ENCODE data around the gene ZNF865.

ZNF865 gene

DNA sequence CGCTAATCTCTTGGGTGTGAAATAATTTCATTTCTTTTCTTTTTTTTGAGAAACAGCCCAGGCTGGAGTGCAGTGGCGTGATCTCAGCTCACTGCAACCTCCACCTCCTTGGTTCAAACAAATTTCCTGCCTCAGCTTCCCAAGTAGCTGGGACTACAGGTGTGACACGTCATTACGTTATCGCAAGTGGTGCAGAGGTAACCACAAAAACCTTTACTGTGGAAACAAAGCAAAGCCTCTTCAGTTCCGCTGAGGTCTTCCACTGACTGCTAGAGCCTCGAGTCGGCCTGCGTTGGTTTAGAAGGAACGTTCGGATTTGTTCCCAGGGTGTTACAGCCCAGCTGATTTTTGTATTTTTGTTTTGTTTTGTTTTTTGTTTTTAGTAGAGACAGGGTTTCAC, 20.9 kb downstream of the ZNF865 start:
- H3K36me3 ChIP-seq (ENCODE audit: low read length): no peaks in the 10 kb centered on the region
- TF ChIP-seq EZH2phosphoT487 (conservative IDR thresholded peaks at IDR 0.05; ENCODE audit: low read length): no peak
- TF ChIP-seq, protein P1, sequence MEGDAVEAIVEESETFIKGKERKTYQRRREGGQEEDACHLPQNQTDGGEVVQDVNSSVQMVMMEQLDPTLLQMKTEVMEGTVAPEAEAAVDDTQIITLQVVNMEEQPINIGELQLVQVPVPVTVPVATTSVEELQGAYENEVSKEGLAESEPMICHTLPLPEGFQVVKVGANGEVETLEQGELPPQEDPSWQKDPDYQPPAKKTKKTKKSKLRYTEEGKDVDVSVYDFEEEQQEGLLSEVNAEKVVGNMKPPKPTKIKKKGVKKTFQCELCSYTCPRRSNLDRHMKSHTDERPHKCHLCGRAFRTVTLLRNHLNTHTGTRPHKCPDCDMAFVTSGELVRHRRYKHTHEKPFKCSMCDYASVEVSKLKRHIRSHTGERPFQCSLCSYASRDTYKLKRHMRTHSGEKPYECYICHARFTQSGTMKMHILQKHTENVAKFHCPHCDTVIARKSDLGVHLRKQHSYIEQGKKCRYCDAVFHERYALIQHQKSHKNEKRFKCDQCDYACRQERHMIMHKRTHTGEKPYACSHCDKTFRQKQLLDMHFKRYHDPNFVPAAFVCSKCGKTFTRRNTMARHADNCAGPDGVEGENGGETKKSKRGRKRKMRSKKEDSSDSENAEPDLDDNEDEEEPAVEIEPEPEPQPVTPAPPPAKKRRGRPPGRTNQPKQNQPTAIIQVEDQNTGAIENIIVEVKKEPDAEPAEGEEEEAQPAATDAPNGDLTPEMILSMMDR (IDR thresholded peaks at IDR 0.05; ENCODE audit: insufficient read depth, low read length, poor library complexity, severe bottlenecking): no peak
- no peaks in the 10 kb centered on the region for H3K9me2 ChIP-seq (replicated peaks; ENCODE audit: insufficient read depth, low read length)
- no peaks in the 10 kb centered on the region for H3K79me2 ChIP-seq (ENCODE audit: insufficient read depth, low read length)
- no peak overlapping the region for H3K4me3 ChIP-seq (ENCODE audit: insufficient read depth, low read length, poor library complexity, severe bottlenecking)
- no peaks in the 10 kb centered on the region for H3K27me3 ChIP-seq (ENCODE audit: low read length)
- no peaks in the 10 kb centered on the region for H4K20me1 ChIP-seq (ENCODE audit: low read depth, low read length)
- H3F3A ChIP-seq (ENCODE audit: insufficient read depth): peaks cover 14% of the 10 kb centered on the region
- no peak overlapping the region for H3K4me2 ChIP-seq (ENCODE audit: low read depth, low read length, poor library complexity, severe bottlenecking)
- no peak overlapping the region for H3K9ac ChIP-seq (ENCODE audit: low read length)
- no peak overlapping the region for H3K27ac ChIP-seq (ENCODE audit: low read depth, low read length)
- H2AFZ ChIP-seq (ENCODE audit: low read depth, low read length, severe bottlenecking): no peak overlapping the region
- no peaks in the 10 kb centered on the region for H3K9me3 ChIP-seq (ENCODE audit: insufficient read depth, low read length)

DNA sequence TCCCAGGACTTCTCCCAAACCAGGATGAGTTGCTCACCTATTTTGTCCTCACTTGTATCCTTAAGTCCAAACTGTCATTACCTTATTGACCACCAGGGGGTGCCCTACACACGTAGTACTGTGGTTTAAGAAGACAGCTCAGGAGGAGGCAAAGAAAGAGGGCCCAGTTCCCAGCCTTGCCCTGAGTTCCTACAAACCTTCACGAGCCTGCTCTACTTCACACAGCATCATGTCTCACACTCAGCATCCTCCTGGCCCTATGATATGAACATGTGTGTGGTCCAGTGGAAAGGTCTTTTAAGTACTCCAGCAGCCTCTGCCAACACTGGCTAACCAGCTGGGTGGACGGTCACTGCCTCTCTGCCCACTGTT, 27.0 kb downstream of the ZNF865 start:
- no peak overlapping the region for H3K4me2 ChIP-seq (ENCODE audit: low read depth, low read length, poor library complexity, severe bottlenecking)
- H3K27ac ChIP-seq (ENCODE audit: low read depth, low read length): no peak overlapping the region
- no peak overlapping the region for H3K4me3 ChIP-seq (ENCODE audit: insufficient read depth, low read length, poor library complexity, severe bottlenecking)
- peaks cover 21% of the 10 kb centered on the region for H3K79me2 ChIP-seq (ENCODE audit: insufficient read depth, low read length)
- no peaks in the 10 kb centered on the region for H3K27me3 ChIP-seq (ENCODE audit: low read length)
- H3F3A ChIP-seq (ENCODE audit: insufficient read depth): peaks cover 4% of the 10 kb centered on the region; the same call in 1 of the 2 replicates
- no peaks in the 10 kb centered on the region for H4K20me1 ChIP-seq (ENCODE audit: low read depth, low read length)
- no peaks in the 10 kb centered on the region for H3K9me2 ChIP-seq (replicated peaks; ENCODE audit: insufficient read depth, low read length)
- no peak for TF ChIP-seq EZH2phosphoT487 (conservative IDR thresholded peaks at IDR 0.05; ENCODE audit: low read length)
- TF ChIP-seq, protein P1 (IDR thresholded peaks at IDR 0.05; ENCODE audit: insufficient read depth, low read length, poor library complexity, severe bottlenecking): peak; percentile 61
- no peaks in the 10 kb centered on the region for H3K9me3 ChIP-seq (ENCODE audit: insufficient read depth, low read length)
- peak overlapping the region; percentile 68 for H2AFZ ChIP-seq (ENCODE audit: low read depth, low read length, severe bottlenecking)
- H3K36me3 ChIP-seq (ENCODE audit: low read length): no peaks in the 10 kb centered on the region
- H3K9ac ChIP-seq (ENCODE audit: low read length): no peak overlapping the region

DNA sequence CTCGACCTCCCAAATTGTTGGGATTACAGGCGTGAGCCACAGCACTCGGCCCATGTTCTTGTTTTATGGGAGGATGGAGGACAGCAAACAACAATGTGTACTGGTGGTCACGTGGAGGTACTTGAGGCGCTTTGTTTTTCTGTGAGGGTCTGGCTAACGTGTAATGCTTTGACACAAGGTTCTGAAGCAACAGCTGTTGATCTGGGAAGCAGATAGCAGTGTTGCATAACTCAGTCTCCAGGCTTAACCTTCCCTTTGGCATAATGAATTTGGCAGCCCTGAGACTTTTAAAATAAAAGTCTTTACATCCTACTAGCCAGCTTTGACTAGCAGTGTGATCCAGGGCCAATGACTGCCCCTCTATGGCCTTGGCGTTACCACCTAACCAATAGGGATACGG, 28.4 kb downstream of the ZNF865 start:
- H3F3A ChIP-seq (ENCODE audit: insufficient read depth): peaks cover 4% of the 10 kb centered on the region
- no peaks in the 10 kb centered on the region for H3K9me2 ChIP-seq (replicated peaks; ENCODE audit: insufficient read depth, low read length)
- H3K79me2 ChIP-seq (ENCODE audit: insufficient read depth, low read length): peaks cover 26% of the 10 kb centered on the region
- no peak overlapping the region for H3K27ac ChIP-seq (ENCODE audit: low read depth, low read length)
- H3K27me3 ChIP-seq (ENCODE audit: low read length): no peaks in the 10 kb centered on the region
- H3K9ac ChIP-seq (ENCODE audit: low read length): peak overlapping the region; percentile 95; the same call in 1 of the 2 replicates
- H2AFZ ChIP-seq (ENCODE audit: low read depth, low read length, severe bottlenecking): peak overlapping the region; percentile 22
- peak overlapping the region; percentile 93 for H3K4me2 ChIP-seq (ENCODE audit: low read depth, low read length, poor library complexity, severe bottlenecking)
- H3K9me3 ChIP-seq (ENCODE audit: insufficient read depth, low read length): no peaks in the 10 kb centered on the region
- H4K20me1 ChIP-seq (ENCODE audit: low read depth, low read length): no peaks in the 10 kb centered on the region
- TF ChIP-seq, protein P1 (IDR thresholded peaks at IDR 0.05; ENCODE audit: insufficient read depth, low read length, poor library complexity, severe bottlenecking): no peak
- no peak for TF ChIP-seq EZH2phosphoT487 (conservative IDR thresholded peaks at IDR 0.05; ENCODE audit: low read length)
- H3K36me3 ChIP-seq (ENCODE audit: low read length): no peaks in the 10 kb centered on the region
- peak overlapping the region; percentile 71 for H3K4me3 ChIP-seq (ENCODE audit: insufficient read depth, low read length, poor library complexity, severe bottlenecking)

Data from SU-DHL-6 (cell line).